GM23248 (cell line): ENCODE results near the gene MTSS2. TPM values are rescaled to one million over a fixed set of nuclear protein-coding genes. Genes with fewer than 3 reads are reported as not detected.

Source experiments
- DNase-seq: peaks from one replicate; pipeline ENCODE4 v3.0.0-alpha.2; 2015
- H2AFZ ChIP-seq: fragments of 200-600 bp; sonication (generic); 2 replicates; pipeline ENCODE4 v1.6.1; 2016; ENCODE audit warnings: antibody characterized with exemption
- H3F3A ChIP-seq: fragments of 200-600 bp; sonication (generic); 2 replicates; pipeline ENCODE4 v1.6.1; 2016; ENCODE audit warnings: mild to moderate bottlenecking, antibody characterized with exemption, mixed run types; ENCODE audit not compliant: insufficient read depth
- H3K27ac ChIP-seq: fragments of 200-600 bp; sonication (generic); 2 replicates; pipeline ENCODE4 v1.5.1; 2016; ENCODE audit warnings: mild to moderate bottlenecking
- H3K27me3 ChIP-seq: fragments of 200-600 bp; sonication (generic); replicated peaks from 2 replicates; pipeline ENCODE4 v1.6.1; 2016; ENCODE audit warnings: mild to moderate bottlenecking; ENCODE audit not compliant: insufficient read depth
- H3K36me3 ChIP-seq: fragments of 200-600 bp; sonication (generic); 2 replicates; pipeline ENCODE4 v1.6.1; 2016; ENCODE audit warnings: low read depth, mild to moderate bottlenecking
- H3K4me1 ChIP-seq: fragments of 200-600 bp; sonication (generic); 2 replicates; pipeline ENCODE4 v1.6.1; 2016; ENCODE audit warnings: mild to moderate bottlenecking; ENCODE audit not compliant: insufficient read depth
- H3K4me2 ChIP-seq: fragments of 200-600 bp; sonication (generic); one replicate; pipeline ENCODE4 v1.6.1; 2016; ENCODE audit warnings: mild to moderate bottlenecking; ENCODE audit not compliant: unreplicated experiment
- H3K4me3 ChIP-seq: fragments of 200-600 bp; sonication (generic); 2 replicates; pipeline ENCODE4 v1.5.1; 2016; ENCODE audit warnings: mild to moderate bottlenecking
- H3K79me2 ChIP-seq: fragments of 200-600 bp; sonication (generic); 2 replicates; pipeline ENCODE4 v1.6.1; 2016; ENCODE audit warnings: mild to moderate bottlenecking; ENCODE audit not compliant: insufficient read depth
- H3K9ac ChIP-seq: fragments of 200-600 bp; sonication (generic); 2 replicates; pipeline ENCODE4 v1.6.1; 2016; ENCODE audit warnings: mild to moderate bottlenecking
- H3K9me2 ChIP-seq: fragments of 200-600 bp; sonication (generic); 2 replicates; pipeline ENCODE4 v1.6.1; 2016; ENCODE audit warnings: mixed run types, mild to moderate bottlenecking, moderate library complexity; ENCODE audit not compliant: insufficient read depth
- H3K9me3 ChIP-seq: fragments of 200-600 bp; sonication (generic); one replicate; pipeline ENCODE4 v1.6.1; 2017; ENCODE audit warnings: low read depth
- H4K20me1 ChIP-seq: fragments of 200-600 bp; sonication (generic); 2 replicates; pipeline ENCODE4 v1.6.0; 2016; ENCODE audit not compliant: insufficient read depth
- EZH2 ChIP-seq: fragments of 200-600 bp; sonication (generic); IDR thresholded peaks from 2 replicates; pipeline ENCODE4 v1.6.1; 2018; ENCODE audit warnings: antibody characterized with exemption, mild to moderate bottlenecking; ENCODE audit not compliant: insufficient read depth, poor library complexity, severe bottlenecking
- EZH2phosphoT487 ChIP-seq: fragments of 200-600 bp; sonication (generic); IDR thresholded peaks from 2 replicates; pipeline ENCODE4 v1.6.1; 2018; ENCODE audit warnings: antibody characterized with exemption, moderate library complexity, mild to moderate bottlenecking, low read depth; ENCODE audit not compliant: insufficient read depth
- WGBS, 2 experiments: methylation state at CpG; one replicate each; pipeline ENCODE4 v1.1.6; 2015 to 2017; ENCODE audit warnings: low lambda C conversion rate in 2 of 2, low coverage in 1 of 2; ENCODE audit errors: missing lambda C conversion rate in 2 of 2; 5-methylcytosine and 5-hydroxymethylcytosine counted together
- in situ Hi-C: fragments of 300-500 bp; cut with MboI; formaldehyde crosslinking; loops from 2 replicates; pipeline ENCODE4 v1.15.0; 2020
- polyA plus RNA-seq: library from polyadenylated mRNA; unstranded; fragments of >200 nt; fragmentation: Nextera tagmentation; extraction: Ambion mirVana; gene quantifications from 2 replicates; pipeline ENCODE4 v1.2.1, GENCODE V29; 2016
- total RNA-seq: library from RNA; depleted of rRNA; stranded (reverse); fragments of >200 nt; shearing (Covaris generic); gene quantifications from 2 replicates; pipeline ENCODE4 v1.2.3, GENCODE V29; 2014

Gene MTSS2
- total and polyA plus RNA-seq, 2 experiments from 2014 or later, result 0.44 to 23.7 TPM

GRCh38 chr16:70682239-70683145 is 3.4 kb downstream of the MTSS2 start:
- Histone ChIP-seq H4K20me1 (no peaks in the 10 kb centered on the region), H3K4me2 (no peak overlapping the region), H3K9ac (peak overlapping the region; percentile 95), H3K4me3 (no peak overlapping the region), H3K27ac (no peak overlapping the region), H3K36me3 (no peaks in the 10 kb centered on the region), H3K9me3 (no peaks in the 10 kb centered on the region), H3K79me2 (peaks cover 54% of the 10 kb centered on the region), H3K27me3 (no peaks in the 10 kb centered on the region), H3K9me2 (no peaks in the 10 kb centered on the region), H3F3A (no peaks in the 10 kb centered on the region), H2AFZ (no peak overlapping the region), H3K4me1 (peaks cover 8% of the 10 kb centered on the region)
- in situ Hi-C loops, result no loop called here
- no peak for DNase-seq
- 59 to 60% methylated on average over 11 to 14 of the region's 14 CpGs for WGBS, 2 experiments
- TF ChIP-seq EZH2phosphoT487, result no peak
- no peak for TF ChIP-seq EZH2

- Histone ChIP-seq H3K79me2 (peaks cover 54% of the 10 kb centered on the region), H3K36me3 (no peaks in the 10 kb centered on the region; the same call in 1 of the 2 replicates), H3K27ac (no peak overlapping the region), H3F3A (no peaks in the 10 kb centered on the region), H3K9me3 (no peaks in the 10 kb centered on the region), H3K4me2 (no peak overlapping the region), H3K4me3 (no peak overlapping the region), H4K20me1 (no peaks in the 10 kb centered on the region), H2AFZ (no peak overlapping the region), H3K27me3 (no peaks in the 10 kb centered on the region), H3K9ac (peak overlapping the region; percentile 95), H3K9me2 (no peaks in the 10 kb centered on the region), H3K4me1 (peaks cover 5% of the 10 kb centered on the region)
- TF ChIP-seq EZH2 (no peak), EZH2phosphoT487 (no peak)
- 63 to 66% methylated on average over 11 to 13 of the region's 13 CpGs for WGBS, 2 experiments
- DNase-seq, result no peak
- in situ Hi-C loops, result no loop called here
These were observed 4.2 kb downstream of the MTSS2 start for GRCh38 chr16:70681382-70682238.

- TF ChIP-seq EZH2phosphoT487 (no peak), EZH2 (no peak)
- H3K27me3 ChIP-seq, result no peaks in the 10 kb centered on the region
- no peak overlapping the region for H3K27ac ChIP-seq
- no peaks in the 10 kb centered on the region for H3K9me3 ChIP-seq
- H2AFZ ChIP-seq, result no peak overlapping the region
- H3F3A ChIP-seq, result no peaks in the 10 kb centered on the region
- in situ Hi-C loops, result no loop called here
- H4K20me1 ChIP-seq, result no peaks in the 10 kb centered on the region
- no peak for DNase-seq
- no peak overlapping the region for H3K4me3 ChIP-seq
- no peaks in the 10 kb centered on the region for H3K9me2 ChIP-seq
- peaks cover 5% of the 10 kb centered on the region for H3K4me1 ChIP-seq
- H3K79me2 ChIP-seq, result peaks cover 54% of the 10 kb centered on the region
- H3K36me3 ChIP-seq, result peaks cover 8% of the 10 kb centered on the region; the same call in 1 of the 2 replicates
- peak overlapping the region; percentile 95; the same call in 1 of the 2 replicates for H3K9ac ChIP-seq
- no peak overlapping the region for H3K4me2 ChIP-seq
- 65% methylated on average over 17 to 18 of the region's 18 CpGs for WGBS, 2 experiments
These were observed 5.1 kb downstream of the MTSS2 start for GRCh38 chr16:70680495-70681381.
